ENCODE results near the gene SPIB.
"Not testable (repeated sequence)": the region's sequence is repeated elsewhere in the genome, so short reads cannot be mapped to it uniquely, and the experiment has no call there.

SPIB gene

GRCh38 chr19:50418176-50419021 lies at the start of gene SPIB:
TSS of gene SPIB (plus strand) at chr19:50418938. CDS start at chr19:50418963, 25 bp downstream.
- no peak for DNase-seq (ENCODE audit: low spot score)

- DNase-seq (ENCODE audit: low spot score), result no peak
These were observed 46.7 kb upstream of the SPIB start for GRCh38 chr19:50371914-50372475.

GRCh38 chr19:50376166-50377050 lies 42.3 kb upstream of the SPIB start, which contains the start of gene NR1H2:
TSS of gene NR1H2 (plus strand) at chr19:50376457. CDS start at chr19:50377606, 1,149 bp downstream.
- peak; percentile 88 for DNase-seq (ENCODE audit: low spot score)

GRCh38 chr19:50377051-50377461 lies 41.7 kb upstream of the SPIB start:
- DNase-seq (ENCODE audit: low spot score), result no peak

GRCh38 chr19:50377517-50377916 lies 41.2 kb upstream of the SPIB start:
- DNase-seq (ENCODE audit: low spot score), result no peak

- DNase-seq (ENCODE audit: low spot score), result no peak
These were observed 40.4 kb upstream of the SPIB start for GRCh38 chr19:50378169-50378862.

- no peak for DNase-seq (ENCODE audit: low spot score)
These were observed 39.9 kb upstream of the SPIB start for GRCh38 chr19:50378863-50379236.

GRCh38 chr19:50379602-50380001 lies 39.1 kb upstream of the SPIB start:
- no peak for DNase-seq (ENCODE audit: low spot score)

- DNase-seq (ENCODE audit: low spot score), result no peak
These were observed 38.6 kb upstream of the SPIB start for GRCh38 chr19:50380137-50380536.

- no peak for DNase-seq (ENCODE audit: low spot score)
These were observed 38.0 kb upstream of the SPIB start for GRCh38 chr19:50380751-50381151.

GRCh38 chr19:50381881-50382729 lies 36.6 kb upstream of the SPIB start:
- no peak for DNase-seq (ENCODE audit: low spot score)

GRCh38 chr19:50383001-50383851 lies 35.5 kb upstream of the SPIB start:
- DNase-seq (ENCODE audit: low spot score), result no peak

- DNase-seq (ENCODE audit: low spot score), result peak; percentile 98
These were observed 34.7 kb upstream of the SPIB start, which contains the start of gene POLD1 for GRCh38 chr19:50383852-50384684. TSS of gene POLD1 (plus strand) at chr19:50384347. CDS start at chr19:50398852, 14,505 bp downstream.

GRCh38 chr19:50384685-50385535 lies 33.8 kb upstream of the SPIB start:
- peak; percentile 50 for DNase-seq (ENCODE audit: low spot score)

GRCh38 chr19:50387176-50387867 lies 31.4 kb upstream of the SPIB start:
- DNase-seq (ENCODE audit: low spot score), result no peak

GRCh38 chr19:50387868-50388245 lies 30.9 kb upstream of the SPIB start:
- no peak for DNase-seq (ENCODE audit: low spot score)

GRCh38 chr19:50390295-50390694 lies 28.4 kb upstream of the SPIB start:
- not testable (repeated sequence) for DNase-seq (ENCODE audit: low spot score)

Data from hepatic stellate cell (primary cell).